H1 (cell line): ENCODE results near the gene IGF2R.

Experiments used
- CEBPB ChIP-seq: IDR thresholded peaks from 2 replicates; pipeline ENCODE4 v1.6.1; 2012; ENCODE audit warnings: low read depth, low read length
- CTCF ChIP-seq, 3 experiments: IDR thresholded peaks; 1 replicate in 2 of 3; 2 replicates in 1 of 3; pipeline versions ENCODE4 v1.5.1 to v1.6.1; 2011; ENCODE audit warnings: low read length in 3 of 3, mild to moderate bottlenecking in 3 of 3, inconsistent platforms in 2 of 3, low read depth in 1 of 3, moderate library complexity in 1 of 3; ENCODE audit not compliant: insufficient read depth in 1 of 3; ENCODE audit errors: control extremely low read depth in 1 of 3
- EZH2 ChIP-seq: fragments of 200-600 bp; sonication (generic); IDR thresholded peaks from 2 replicates; pipeline ENCODE4 v1.7.1; 2012; ENCODE audit warnings: low read depth, mild to moderate bottlenecking, moderate library complexity, low read length, inconsistent platforms; ENCODE audit not compliant: severe bottlenecking
- HDAC6 ChIP-seq: IDR thresholded peaks from one replicate; pipeline ENCODE4 v1.7.1; 2012; ENCODE audit warnings: low read depth, mild to moderate bottlenecking, inconsistent platforms, low read length, moderate library complexity
- KDM1A ChIP-seq: fragments of 200-600, 300-600 bp; sonication (generic); IDR thresholded peaks from 2 replicates; pipeline ENCODE4 v1.7.1; 2016; ENCODE audit warnings: mild to moderate bottlenecking, low read length, borderline replicate concordance
- MAX ChIP-seq: IDR thresholded peaks from 2 replicates; pipeline ENCODE4 v1.6.1; 2012; ENCODE audit warnings: inconsistent platforms
- NRF1 ChIP-seq: IDR thresholded peaks from 2 replicates; pipeline ENCODE4 v1.6.1; 2011; ENCODE audit warnings: mild to moderate bottlenecking, low read depth, low read length, improper control_type of control experiment
- POLR2A ChIP-seq, 2 experiments: IDR thresholded peaks; 1 replicate in 1 of 2; 2 replicates in 1 of 2; pipeline ENCODE4 v1.6.1; 2011; ENCODE audit warnings: low read depth in 2 of 2, low read length in 2 of 2, mild to moderate bottlenecking in 2 of 2; ENCODE audit errors: control extremely low read depth in 1 of 2
- RAD21 ChIP-seq, 2 experiments: IDR thresholded peaks in 1 of 2; conservative IDR thresholded peaks in 1 of 2; 2 replicates each; pipeline ENCODE4 v1.6.1; 2011; ENCODE audit warnings: low read depth in 2 of 2, low read length in 2 of 2, improper control_type of control experiment in 1 of 2, inconsistent platforms in 1 of 2, mild to moderate bottlenecking in 1 of 2, moderate library complexity in 1 of 2
- RNF2 ChIP-seq: fragments of 200-900, 300-1000 bp; sonication (generic); IDR thresholded peaks from 2 replicates; pipeline ENCODE4 v1.7.1; 2016; ENCODE audit warnings: borderline replicate concordance, low read depth, mild to moderate bottlenecking, antibody characterized with exemption, low read length; ENCODE audit not compliant: poor library complexity, severe bottlenecking; ENCODE audit errors: missing control alignments
- SP2 ChIP-seq: IDR thresholded peaks from 2 replicates; pipeline ENCODE4 v1.6.1; 2012; ENCODE audit warnings: mild to moderate bottlenecking, low read length, inconsistent platforms

GRCh38 chr6:160070831-160071230 is 101.9 kb downstream of the IGF2R start:
- TF ChIP-seq CTCF (IDR thresholded peaks at IDR 0.05; ENCODE audit: control extremely low read depth in 1 of 3, insufficient read depth in 1 of 3, low read depth in 1 of 3, low read length in 3 of 3) (no peak), EZH2 (no peak), KDM1A (no peak), POLR2A (IDR thresholded peaks at IDR 0.05; ENCODE audit: control extremely low read depth in 1 of 2, low read depth in 2 of 2, low read length in 2 of 2) (no peak), NRF1 (no peak), MAX (no peak), SP2 (no peak), HDAC6 (no peak), CEBPB (no peak), RAD21 (IDR thresholded peaks at IDR 0.05 in 1 of 2, conservative IDR thresholded peaks at IDR 0.05 in 1 of 2; ENCODE audit: low read depth in 2 of 2, low read length in 2 of 2) (no peak), RNF2 (no peak)
